Mucosa of stomach (tissue), 1 donor: ENCODE measurements around the gene ARSB.
"Not testable (repeated sequence)": the region's sequence is repeated elsewhere in the genome, so short reads cannot be mapped to it uniquely, and the experiment has no call there.

Experiments
- H3K27me3 ChIP-seq: one replicate; pipeline ENCODE4 v1.7.0; 2013; ENCODE audit warnings: mild to moderate bottlenecking, low read length; ENCODE audit not compliant: control insufficient read depth, insufficient read depth
- H3K36me3 ChIP-seq: one replicate; pipeline ENCODE4 v1.7.0; 2013; ENCODE audit warnings: low read length; ENCODE audit not compliant: control insufficient read depth, insufficient read depth
- H3K4me1 ChIP-seq: one replicate; pipeline ENCODE4 v1.7.0; 2013; ENCODE audit warnings: mild to moderate bottlenecking, low read length; ENCODE audit not compliant: control insufficient read depth, insufficient read depth
- H3K4me3 ChIP-seq: one replicate; pipeline ENCODE4 v1.7.0; 2013; ENCODE audit warnings: low read length
- H3K9ac ChIP-seq: one replicate; pipeline ENCODE4 v1.7.0; 2013; ENCODE audit warnings: mild to moderate bottlenecking, low read length, moderate library complexity
- H3K9me3 ChIP-seq: one replicate; pipeline ENCODE4 v1.7.0; 2013; ENCODE audit warnings: mild to moderate bottlenecking, low read length, moderate library complexity; ENCODE audit not compliant: control insufficient read depth
- donor health status: Pancreatic carcinoma.

Gene ARSB

DNA sequence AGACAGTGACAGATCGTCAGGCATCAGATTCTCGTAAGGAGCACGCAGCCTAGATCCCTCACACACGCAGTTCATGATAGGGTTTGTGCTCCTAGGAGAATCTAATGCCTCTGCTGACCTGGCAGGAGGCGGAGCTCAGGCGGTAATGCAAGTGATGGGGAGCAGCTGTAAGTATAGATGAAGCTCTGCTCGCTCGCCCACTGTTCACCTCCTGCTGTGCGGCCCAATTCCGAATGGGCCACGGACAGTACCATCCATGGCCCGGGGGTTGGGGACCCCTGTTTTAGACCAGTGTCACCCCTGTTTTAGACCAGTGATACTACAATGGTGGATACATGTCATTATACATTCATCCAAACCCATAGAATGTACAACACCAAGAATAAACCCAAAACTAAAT, 4.0 kb upstream of the ARSB start:
- Histone ChIP-seq H3K4me1 (no peaks in the 10 kb centered on the region), H3K4me3 (no peak overlapping the region), H3K9ac (no peak overlapping the region), H3K9me3 (no peaks in the 10 kb centered on the region), H3K36me3 (no peaks in the 10 kb centered on the region), H3K27me3 (no peaks in the 10 kb centered on the region)

DNA sequence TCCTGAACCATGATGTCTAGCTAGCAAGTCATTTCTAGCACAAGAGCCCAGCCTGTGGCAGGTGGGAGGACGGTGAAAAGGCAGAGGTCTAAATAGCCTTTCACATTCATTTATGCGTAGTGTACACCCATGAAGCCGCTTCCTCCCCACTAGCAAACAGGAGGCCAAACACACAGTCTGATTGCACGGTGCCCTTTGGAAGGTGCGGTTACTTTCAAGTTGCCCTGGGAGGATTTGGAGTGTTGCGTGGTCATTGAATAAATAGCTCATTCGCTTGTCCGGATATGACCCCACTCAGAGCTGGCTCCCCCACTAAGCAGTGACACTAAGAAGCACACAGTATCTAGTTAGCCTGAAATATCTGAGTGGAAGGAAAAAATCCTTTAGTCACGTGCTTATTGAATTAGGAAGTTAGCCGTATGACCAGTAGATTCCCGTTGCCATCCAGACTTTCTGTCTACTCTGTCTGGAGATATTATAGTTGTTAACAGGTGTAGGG, 664 bp upstream of the ARSB start:
- H3K36me3 ChIP-seq, result no peaks in the 10 kb centered on the region
- peak overlapping the region; percentile 7 for H3K4me3 ChIP-seq

DNA sequence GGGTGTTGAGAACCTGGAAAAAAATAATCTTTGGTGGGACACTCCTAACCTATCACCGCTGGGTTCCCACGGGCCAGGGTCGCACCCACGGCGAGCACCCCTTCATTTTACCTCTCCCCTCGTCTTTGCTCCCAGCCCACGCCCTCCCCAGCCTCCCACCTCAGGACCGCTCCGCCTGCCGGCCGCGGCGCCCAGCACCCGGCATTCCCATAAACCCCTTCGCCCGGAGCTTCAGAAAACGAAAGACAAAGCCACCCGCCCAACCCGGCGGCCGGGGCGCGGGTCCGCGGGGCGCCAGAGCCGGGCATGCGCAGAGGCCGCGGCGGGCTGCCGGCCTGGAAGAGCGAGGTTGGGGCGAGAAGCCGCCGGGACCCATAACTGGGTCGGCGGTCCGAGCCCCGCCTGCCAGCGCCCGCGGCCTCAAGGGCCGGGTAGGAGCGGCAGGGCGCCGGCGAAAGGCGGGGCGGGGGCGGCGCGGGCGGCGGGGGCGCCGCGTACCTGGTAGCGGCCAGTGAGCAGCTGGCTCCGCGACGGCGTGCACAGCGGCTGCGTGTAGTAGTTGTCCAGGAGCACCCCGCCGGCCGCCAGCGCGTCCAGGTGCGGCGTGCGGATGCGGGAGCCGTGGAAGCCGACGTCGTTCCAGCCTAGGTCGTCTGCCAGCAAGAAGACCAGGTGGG, 533 bp downstream of the ARSB start:
- Histone ChIP-seq H3K36me3 (no peaks in the 10 kb centered on the region), H3K27me3 (no peaks in the 10 kb centered on the region), H3K9me3 (no peaks in the 10 kb centered on the region), H3K9ac (peak overlapping the region; percentile 81), H3K4me1 (no peaks in the 10 kb centered on the region), H3K4me3 (peak overlapping the region; percentile 64)

More for the DNA sequence above, 664 bp upstream of the ARSB start:
- Histone ChIP-seq H3K27me3 (no peaks in the 10 kb centered on the region), H3K4me1 (no peaks in the 10 kb centered on the region), H3K9ac (peak overlapping the region; percentile 81), H3K9me3 (no peaks in the 10 kb centered on the region)

DNA sequence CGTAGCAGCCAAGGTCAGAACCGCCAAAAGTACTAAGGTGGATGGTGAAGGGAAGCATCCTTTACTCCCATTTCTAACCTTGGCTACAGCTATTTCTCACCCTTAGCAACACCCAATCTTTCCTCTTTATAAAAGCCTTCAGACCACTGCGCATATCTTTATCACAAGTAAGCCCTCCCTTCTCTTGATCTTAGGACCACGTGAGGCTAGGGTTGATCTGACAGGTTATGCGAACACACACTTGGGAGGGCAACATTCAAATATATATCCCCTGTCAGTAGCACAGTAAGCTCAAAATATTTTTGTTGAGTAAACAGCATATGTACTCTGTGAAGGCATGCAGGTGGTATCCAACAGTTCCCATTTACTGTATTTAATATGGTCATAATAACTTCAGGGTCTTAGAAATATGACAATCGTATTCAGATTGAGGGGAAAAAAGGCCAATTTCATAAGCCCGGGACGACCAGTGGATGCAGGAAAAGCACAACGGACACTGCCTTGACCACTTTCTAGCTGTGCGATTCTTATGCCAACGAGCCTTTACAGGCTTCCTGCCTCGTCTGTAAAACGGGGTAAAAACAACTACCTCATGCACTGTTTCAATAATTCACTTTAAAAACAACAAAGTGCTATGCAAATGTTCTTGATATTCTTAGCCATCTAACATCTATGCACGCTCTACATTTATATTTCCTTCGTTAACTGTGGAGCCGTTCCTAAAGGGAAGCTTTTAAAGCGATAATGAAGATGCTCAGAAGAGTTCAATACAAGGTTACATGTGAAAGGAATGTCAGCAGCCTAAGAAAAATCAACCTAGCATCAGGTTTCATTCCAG, 1.3 kb downstream of the ARSB start:
- H3K4me3 ChIP-seq, result peak overlapping the region; percentile 64
- H3K9me3 ChIP-seq, result no peaks in the 10 kb centered on the region
- H3K27me3 ChIP-seq, result no peaks in the 10 kb centered on the region
- H3K36me3 ChIP-seq, result no peaks in the 10 kb centered on the region
- no peaks in the 10 kb centered on the region for H3K4me1 ChIP-seq
- H3K9ac ChIP-seq, result peak overlapping the region; percentile 81

GRCh38 chr5:78983194-78983593, 1.9 kb downstream of the ARSB start:
- not testable (repeated sequence) for H3K9me3 ChIP-seq, H3K4me3 ChIP-seq, H3K9ac ChIP-seq, H3K36me3 ChIP-seq, H3K27me3 ChIP-seq, H3K4me1 ChIP-seq

- no peaks in the 10 kb centered on the region for H3K27me3 ChIP-seq
- no peaks in the 10 kb centered on the region for H3K36me3 ChIP-seq
- H3K9ac ChIP-seq, result no peak overlapping the region
- H3K4me1 ChIP-seq, result no peaks in the 10 kb centered on the region
- no peaks in the 10 kb centered on the region for H3K9me3 ChIP-seq
- H3K4me3 ChIP-seq, result no peak overlapping the region
These were observed 5.2 kb downstream of the ARSB start for GRCh38 chr5:78979909-78980308.

DNA sequence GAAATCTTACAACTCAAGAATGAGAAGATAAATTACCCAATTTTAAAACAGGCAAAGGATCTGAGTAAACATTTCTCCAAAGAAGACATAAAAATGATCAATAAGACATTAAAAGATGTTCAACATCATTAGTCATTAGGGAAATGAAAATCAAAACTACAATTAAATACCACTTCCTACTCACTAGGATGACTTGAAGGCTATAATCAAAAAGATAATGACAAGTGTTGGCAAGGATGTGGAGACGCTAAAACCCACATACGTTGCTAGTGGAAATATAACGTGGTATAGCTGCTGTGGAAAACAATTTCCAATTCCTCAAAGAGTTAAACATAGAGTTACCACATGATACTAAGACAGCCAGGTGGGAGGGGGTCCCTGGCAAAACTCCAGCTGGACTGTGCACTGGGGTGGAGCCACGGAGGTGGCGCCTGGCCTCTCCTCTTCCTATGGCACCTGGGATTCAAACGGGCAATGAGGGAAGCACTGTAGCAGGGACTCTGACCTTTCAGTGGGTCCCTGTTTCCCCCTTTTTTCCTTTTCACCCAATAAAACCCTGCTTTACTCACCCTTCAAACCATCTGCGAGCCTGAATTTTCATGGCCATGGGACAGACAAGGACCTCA, 5.9 kb downstream of the ARSB start:
- Histone ChIP-seq H3K36me3 (no peaks in the 10 kb centered on the region), H3K4me3 (no peak overlapping the region), H3K27me3 (no peaks in the 10 kb centered on the region), H3K4me1 (peaks cover 6% of the 10 kb centered on the region), H3K9me3 (no peaks in the 10 kb centered on the region), H3K9ac (no peak overlapping the region)

DNA sequence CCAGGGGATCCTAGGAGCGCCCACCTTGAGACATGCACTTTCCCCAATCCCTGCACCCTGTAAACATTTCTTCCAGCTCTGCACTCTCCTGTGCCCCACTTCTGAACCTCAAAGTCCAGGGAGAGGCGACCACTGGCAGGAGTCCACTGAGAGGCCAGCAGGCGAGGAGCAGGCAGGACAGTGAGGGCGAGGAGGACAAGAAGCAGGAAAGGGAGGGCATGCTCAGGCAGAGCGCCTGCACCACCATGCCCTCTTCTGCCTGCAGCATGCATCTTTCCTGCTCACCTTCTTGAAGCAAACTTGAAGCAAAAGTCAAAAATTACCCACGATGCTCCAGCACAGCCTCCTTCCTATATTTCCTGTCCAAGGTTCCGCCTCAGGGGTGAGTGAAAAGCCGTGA, 10.1 kb downstream of the ARSB start:
- no peak overlapping the region for H3K9ac ChIP-seq
- no peak overlapping the region for H3K4me3 ChIP-seq
- no peaks in the 10 kb centered on the region for H3K27me3 ChIP-seq
- H3K4me1 ChIP-seq, result peaks cover 15% of the 10 kb centered on the region
- no peaks in the 10 kb centered on the region for H3K9me3 ChIP-seq
- H3K36me3 ChIP-seq, result no peaks in the 10 kb centered on the region

GRCh38 chr5:78974601-78975000, 10.5 kb downstream of the ARSB start:
- no peaks in the 10 kb centered on the region for H3K9me3 ChIP-seq
- H3K4me1 ChIP-seq, result peaks cover 15% of the 10 kb centered on the region
- no peak overlapping the region for H3K9ac ChIP-seq
- no peaks in the 10 kb centered on the region for H3K27me3 ChIP-seq
- H3K4me3 ChIP-seq, result no peak overlapping the region
- H3K36me3 ChIP-seq, result no peaks in the 10 kb centered on the region

- H3K4me1 ChIP-seq, result peaks cover 15% of the 10 kb centered on the region
- no peaks in the 10 kb centered on the region for H3K27me3 ChIP-seq
- H3K4me3 ChIP-seq, result no peak overlapping the region
- no peaks in the 10 kb centered on the region for H3K9me3 ChIP-seq
- H3K36me3 ChIP-seq, result no peaks in the 10 kb centered on the region
- no peak overlapping the region for H3K9ac ChIP-seq
These were observed 11.1 kb downstream of the ARSB start for GRCh38 chr5:78974011-78974410.

DNA sequence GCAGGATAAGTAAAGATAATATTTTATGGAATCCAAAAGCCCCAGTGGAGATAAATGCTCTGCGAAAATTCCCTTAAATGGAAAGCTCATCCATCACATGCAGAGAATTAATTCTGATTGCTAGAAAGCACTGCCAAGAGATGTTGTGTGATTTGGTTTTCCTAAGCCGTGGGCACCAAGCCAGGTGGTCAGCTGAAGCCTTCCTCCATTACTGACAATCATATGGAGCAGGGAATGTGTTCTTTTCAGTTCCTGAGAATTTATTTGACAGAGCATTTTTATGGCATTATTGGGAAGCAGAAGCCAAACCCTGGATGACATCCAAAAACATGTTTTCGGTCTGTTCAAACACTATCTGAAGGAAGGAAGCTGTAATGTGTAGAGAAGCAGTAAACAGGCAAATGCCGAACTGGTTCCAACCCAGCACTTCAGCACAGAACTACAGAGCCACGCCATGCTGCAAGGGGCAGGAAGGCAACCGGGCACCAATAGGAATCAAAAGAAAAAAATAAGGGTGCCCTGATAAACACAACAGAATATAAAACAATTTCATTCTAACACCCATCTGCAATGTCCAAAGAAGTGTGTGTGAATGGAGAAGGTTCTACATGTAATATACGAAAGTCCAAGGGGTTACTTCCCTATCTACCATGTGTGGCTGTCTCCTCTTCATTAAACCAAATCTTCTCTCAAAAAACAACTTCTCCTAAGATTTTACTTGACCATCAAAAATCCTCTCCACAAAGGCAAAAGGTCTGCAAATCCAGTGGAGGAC, 12.3 kb downstream of the ARSB start:
- H3K36me3 ChIP-seq, result no peaks in the 10 kb centered on the region
- no peak overlapping the region for H3K4me3 ChIP-seq
- no peaks in the 10 kb centered on the region for H3K27me3 ChIP-seq
- peaks cover 15% of the 10 kb centered on the region for H3K4me1 ChIP-seq
- no peaks in the 10 kb centered on the region for H3K9me3 ChIP-seq
- no peak overlapping the region for H3K9ac ChIP-seq
